ENCODE measurements around the gene KLHL26. TPM values are rescaled to one million over a fixed set of nuclear protein-coding genes. Genes with fewer than 3 reads are reported as not detected.

KLHL26 gene
- total and polyA plus RNA-seq, 2 of the 13 experiments (the other 11 are each of a cell fraction or from before 2014, with no cell fraction given): 1.5 to 1.7 TPM

DNA sequence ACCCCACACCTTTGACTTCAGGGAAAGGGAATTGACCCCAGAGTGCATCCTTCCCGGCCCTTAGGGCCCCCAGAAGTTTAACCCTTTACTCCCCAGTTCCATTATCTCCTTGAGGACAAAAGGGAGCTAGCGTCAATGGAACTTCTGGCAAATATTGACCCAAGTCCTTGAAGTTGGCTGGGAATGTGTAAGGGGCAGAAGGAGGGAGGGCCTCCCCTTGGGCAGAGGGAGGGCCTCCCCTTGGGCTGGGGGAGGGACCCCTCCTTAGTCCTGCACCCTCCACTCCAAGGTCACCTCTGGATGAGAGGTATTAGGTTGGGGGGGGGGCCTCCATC lies 27.1 kb upstream of the KLHL26 start (continued):
- TF ChIP-seq, protein P1, sequence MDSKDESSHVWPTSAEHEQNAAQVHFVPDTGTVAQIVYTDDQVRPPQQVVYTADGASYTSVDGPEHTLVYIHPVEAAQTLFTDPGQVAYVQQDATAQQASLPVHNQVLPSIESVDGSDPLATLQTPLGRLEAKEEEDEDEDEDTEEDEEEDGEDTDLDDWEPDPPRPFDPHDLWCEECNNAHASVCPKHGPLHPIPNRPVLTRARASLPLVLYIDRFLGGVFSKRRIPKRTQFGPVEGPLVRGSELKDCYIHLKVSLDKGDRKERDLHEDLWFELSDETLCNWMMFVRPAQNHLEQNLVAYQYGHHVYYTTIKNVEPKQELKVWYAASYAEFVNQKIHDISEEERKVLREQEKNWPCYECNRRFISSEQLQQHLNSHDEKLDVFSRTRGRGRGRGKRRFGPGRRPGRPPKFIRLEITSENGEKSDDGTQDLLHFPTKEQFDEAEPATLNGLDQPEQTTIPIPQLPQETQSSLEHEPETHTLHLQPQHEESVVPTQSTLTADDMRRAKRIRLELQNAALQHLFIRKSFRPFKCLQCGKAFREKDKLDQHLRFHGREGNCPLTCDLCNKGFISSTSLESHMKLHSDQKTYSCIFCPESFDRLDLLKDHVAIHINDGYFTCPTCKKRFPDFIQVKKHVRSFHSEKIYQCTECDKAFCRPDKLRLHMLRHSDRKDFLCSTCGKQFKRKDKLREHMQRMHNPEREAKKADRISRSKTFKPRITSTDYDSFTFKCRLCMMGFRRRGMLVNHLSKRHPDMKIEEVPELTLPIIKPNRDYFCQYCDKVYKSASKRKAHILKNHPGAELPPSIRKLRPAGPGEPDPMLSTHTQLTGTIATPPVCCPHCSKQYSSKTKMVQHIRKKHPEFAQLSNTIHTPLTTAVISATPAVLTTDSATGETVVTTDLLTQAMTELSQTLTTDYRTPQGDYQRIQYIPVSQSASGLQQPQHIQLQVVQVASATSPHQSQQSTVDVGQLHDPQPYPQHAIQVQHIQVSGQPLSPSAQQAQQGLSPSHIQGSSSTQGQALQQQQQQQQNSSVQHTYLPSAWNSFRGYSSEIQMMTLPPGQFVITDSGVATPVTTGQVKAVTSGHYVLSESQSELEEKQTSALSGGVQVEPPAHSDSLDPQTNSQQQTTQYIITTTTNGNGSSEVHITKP (CRISPR knock-in tag; IDR thresholded peaks at IDR 0.05; ENCODE audit: low read depth): no peak
- TF ChIP-seq TFDP2 (CRISPR knock-in tag; IDR thresholded peaks at IDR 0.05) (no peak), ZNF296 (CRISPR knock-in tag; conservative IDR thresholded peaks at IDR 0.05) (no peak), GATAD2A (CRISPR knock-in tag; IDR thresholded peaks at IDR 0.05) (peak; percentile 45; the same call in 1 of the 2 replicates), FOXC1 (CRISPR knock-in tag; IDR thresholded peaks at IDR 0.05; ENCODE audit: borderline replicate concordance) (no peak), ZZZ3 (CRISPR knock-in tag; IDR thresholded peaks at IDR 0.05; ENCODE audit: borderline replicate concordance) (no peak), ZNF580 (CRISPR knock-in tag; IDR thresholded peaks at IDR 0.05; ENCODE audit: borderline replicate concordance, low read depth) (no peak), KLF12 (CRISPR knock-in tag; IDR thresholded peaks at IDR 0.05; ENCODE audit: borderline replicate concordance) (no peak), HNF4A (CRISPR knock-in tag; IDR thresholded peaks at IDR 0.05) (peak; percentile 68), NR2F2 (IDR thresholded peaks at IDR 0.05; ENCODE audit: borderline replicate concordance, low read depth) (0 out of 2 replicates have a peak, but pooled peaks have one; percentile 72), POLR2A (IDR thresholded peaks at IDR 0.05; ENCODE audit: insufficient read depth in 1 of 2, low read depth in 2 of 2, low read length in 2 of 2) (no peak), ATF7 (IDR thresholded peaks at IDR 0.05) (no peak), ATF7 (CRISPR knock-in tag; IDR thresholded peaks at IDR 0.05) (no peak), KDM5B (CRISPR knock-in tag; IDR thresholded peaks at IDR 0.05; ENCODE audit: borderline replicate concordance) (no peak), ZNF333 (CRISPR knock-in tag; IDR thresholded peaks at IDR 0.05; ENCODE audit: borderline replicate concordance) (no peak)
- TF ChIP-seq, protein P2, sequence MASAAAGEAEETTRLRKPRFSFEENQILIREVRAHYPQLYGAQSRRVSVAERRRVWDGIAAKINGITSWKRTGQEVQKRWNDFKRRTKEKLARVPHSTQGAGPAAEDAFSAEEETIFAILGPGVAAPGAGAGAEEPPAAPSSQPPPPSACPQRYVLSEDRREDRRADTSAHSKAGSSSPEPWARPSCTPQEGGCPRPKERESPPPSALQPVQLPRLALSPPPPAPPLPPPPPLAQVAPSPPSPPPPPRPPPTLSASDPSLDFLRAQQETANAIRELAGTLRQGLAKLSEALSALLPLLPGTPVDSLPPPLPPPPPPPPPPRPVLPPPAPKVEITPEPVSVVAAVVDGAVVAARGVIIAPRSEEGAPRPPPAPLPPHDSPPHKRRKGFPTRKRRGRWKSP (CRISPR knock-in tag; IDR thresholded peaks at IDR 0.05): no peak
- TF ChIP-seq, protein P3, sequence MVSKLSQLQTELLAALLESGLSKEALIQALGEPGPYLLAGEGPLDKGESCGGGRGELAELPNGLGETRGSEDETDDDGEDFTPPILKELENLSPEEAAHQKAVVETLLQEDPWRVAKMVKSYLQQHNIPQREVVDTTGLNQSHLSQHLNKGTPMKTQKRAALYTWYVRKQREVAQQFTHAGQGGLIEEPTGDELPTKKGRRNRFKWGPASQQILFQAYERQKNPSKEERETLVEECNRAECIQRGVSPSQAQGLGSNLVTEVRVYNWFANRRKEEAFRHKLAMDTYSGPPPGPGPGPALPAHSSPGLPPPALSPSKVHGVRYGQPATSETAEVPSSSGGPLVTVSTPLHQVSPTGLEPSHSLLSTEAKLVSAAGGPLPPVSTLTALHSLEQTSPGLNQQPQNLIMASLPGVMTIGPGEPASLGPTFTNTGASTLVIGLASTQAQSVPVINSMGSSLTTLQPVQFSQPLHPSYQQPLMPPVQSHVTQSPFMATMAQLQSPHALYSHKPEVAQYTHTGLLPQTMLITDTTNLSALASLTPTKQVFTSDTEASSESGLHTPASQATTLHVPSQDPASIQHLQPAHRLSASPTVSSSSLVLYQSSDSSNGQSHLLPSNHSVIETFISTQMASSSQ (IDR thresholded peaks at IDR 0.05; ENCODE audit: low read depth): no peak
- TF ChIP-seq, protein P3 (CRISPR knock-in tag; IDR thresholded peaks at IDR 0.05; ENCODE audit: borderline replicate concordance): no peak
